Kidney epithelial cell (primary cell): ENCODE measurements around the gene TRIM2. TPM values are rescaled to one million over a fixed set of nuclear protein-coding genes. Genes with fewer than 3 reads are reported as not detected.

Source experiments
- DNase-seq: peaks from one replicate; pipeline ENCODE4 v3.0.0-alpha.2; 2010; ENCODE audit warnings: low read depth
- H3K27me3 ChIP-seq: 2 replicates; pipeline ENCODE4 v1.6.0; 2011; ENCODE audit warnings: low read length; ENCODE audit not compliant: control insufficient read depth, insufficient read depth
- H3K36me3 ChIP-seq: 2 replicates; pipeline ENCODE4 v1.5.1; 2011; ENCODE audit warnings: low read length; ENCODE audit not compliant: control insufficient read depth, insufficient read depth
- H3K4me3 ChIP-seq: 2 replicates; pipeline ENCODE4 v1.5.1; 2011; ENCODE audit warnings: low read depth, mild to moderate bottlenecking, control low read depth, low read length
- total RNA-seq: library from RNA; depleted of rRNA; stranded (reverse); fragments of >200 nt; gene quantifications from 2 replicates; pipeline ENCODE4 v1.2.3, GENCODE V29; 2015
- TF ChIP-seq, protein P1 (sequence below): IDR thresholded peaks from 2 replicates; pipeline ENCODE4 v1.5.1; 2011; ENCODE audit warnings: mild to moderate bottlenecking, moderate library complexity, low read length, control low read depth, inconsistent platforms; ENCODE audit not compliant: insufficient read depth, poor library complexity, severe bottlenecking

Gene TRIM2
- total RNA-seq, 1 donor from 2014 or later = 83.2 TPM

DNA sequence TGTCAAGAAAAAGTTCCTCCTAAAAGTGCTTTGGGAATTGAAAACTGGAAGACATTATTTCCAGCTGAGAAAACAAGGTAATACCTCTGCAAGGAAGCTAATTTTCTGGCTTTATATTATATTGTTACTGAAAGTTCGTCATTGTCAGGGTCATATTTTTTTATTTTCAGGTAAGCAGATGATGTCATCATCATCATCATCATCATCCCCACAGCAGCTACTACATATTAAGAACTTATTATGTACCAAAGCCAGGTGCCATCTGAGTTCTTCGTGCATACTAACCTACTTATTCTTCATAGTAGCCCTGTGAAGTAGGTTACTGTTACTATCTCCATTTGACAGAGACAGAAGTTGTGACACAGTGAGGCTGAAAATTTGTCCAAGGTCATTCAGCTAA, 87.3 kb downstream of the TRIM2 start:
- TF ChIP-seq, protein P1, sequence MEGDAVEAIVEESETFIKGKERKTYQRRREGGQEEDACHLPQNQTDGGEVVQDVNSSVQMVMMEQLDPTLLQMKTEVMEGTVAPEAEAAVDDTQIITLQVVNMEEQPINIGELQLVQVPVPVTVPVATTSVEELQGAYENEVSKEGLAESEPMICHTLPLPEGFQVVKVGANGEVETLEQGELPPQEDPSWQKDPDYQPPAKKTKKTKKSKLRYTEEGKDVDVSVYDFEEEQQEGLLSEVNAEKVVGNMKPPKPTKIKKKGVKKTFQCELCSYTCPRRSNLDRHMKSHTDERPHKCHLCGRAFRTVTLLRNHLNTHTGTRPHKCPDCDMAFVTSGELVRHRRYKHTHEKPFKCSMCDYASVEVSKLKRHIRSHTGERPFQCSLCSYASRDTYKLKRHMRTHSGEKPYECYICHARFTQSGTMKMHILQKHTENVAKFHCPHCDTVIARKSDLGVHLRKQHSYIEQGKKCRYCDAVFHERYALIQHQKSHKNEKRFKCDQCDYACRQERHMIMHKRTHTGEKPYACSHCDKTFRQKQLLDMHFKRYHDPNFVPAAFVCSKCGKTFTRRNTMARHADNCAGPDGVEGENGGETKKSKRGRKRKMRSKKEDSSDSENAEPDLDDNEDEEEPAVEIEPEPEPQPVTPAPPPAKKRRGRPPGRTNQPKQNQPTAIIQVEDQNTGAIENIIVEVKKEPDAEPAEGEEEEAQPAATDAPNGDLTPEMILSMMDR = no peak
- Histone ChIP-seq H3K36me3 (peaks cover 5% of the 10 kb centered on the region), H3K27me3 (no peaks in the 10 kb centered on the region), H3K4me3 (no peak overlapping the region)
- DNase-seq = no peak

DNA sequence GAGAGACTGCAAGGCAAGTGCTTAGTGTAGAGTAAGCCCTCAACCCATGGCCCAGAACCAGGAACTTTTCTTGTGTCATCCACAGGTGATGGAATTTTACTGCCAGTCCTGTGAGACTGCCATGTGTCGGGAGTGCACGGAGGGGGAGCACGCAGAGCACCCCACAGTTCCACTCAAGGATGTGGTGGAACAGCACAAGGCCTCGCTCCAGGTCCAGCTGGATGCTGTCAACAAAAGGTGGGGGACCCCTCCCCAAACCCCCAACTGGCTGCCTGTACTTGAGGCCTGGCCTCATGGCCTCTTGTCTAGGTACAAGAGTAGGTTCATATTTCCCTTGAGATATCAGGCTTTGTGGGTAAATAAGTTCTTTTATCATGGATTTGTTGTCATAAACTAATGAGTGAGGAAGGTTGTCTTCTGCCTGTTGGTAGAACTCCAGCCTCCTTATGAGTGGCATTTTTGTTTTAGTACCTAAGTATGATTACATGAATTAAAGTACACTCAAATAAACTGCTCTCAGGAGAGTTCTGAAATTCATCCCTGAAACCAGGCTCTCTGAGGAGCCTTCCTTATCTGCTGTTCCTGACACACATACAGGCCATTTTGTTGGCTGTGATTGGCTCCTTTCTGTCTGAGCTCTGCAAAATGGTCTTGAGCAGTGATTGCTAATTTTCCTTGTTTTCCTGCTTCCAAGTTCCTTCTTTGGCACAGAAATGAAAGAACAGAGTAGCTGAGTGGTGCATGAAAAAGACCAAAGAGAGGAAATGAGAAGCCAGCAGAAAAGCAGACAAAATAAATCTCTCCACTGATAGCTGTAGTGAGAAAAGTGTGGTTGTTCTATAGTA, 88.9 kb downstream of the TRIM2 start:
- TF ChIP-seq, protein P1 = no peak

DNA sequence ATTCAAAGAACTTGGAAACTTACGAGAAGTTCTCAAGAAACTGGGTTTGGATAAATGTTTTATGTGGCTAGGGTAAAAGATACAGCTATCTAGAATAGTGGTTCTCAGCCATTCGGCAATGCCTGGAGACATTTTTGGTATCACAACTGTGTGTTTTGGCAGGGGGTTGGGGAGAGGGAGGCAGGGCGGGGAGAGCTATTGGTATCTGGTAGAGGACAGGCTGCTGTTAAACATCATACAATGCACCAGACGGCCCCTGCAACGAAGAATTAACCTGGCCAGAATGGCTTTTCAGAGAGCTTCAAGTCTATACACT, 89.5 kb downstream of the TRIM2 start:
- TF ChIP-seq, protein P1 = no peak
- Histone ChIP-seq H3K36me3 (peaks cover 5% of the 10 kb centered on the region), H3K27me3 (no peaks in the 10 kb centered on the region), H3K4me3 (no peak overlapping the region)
- no peak for DNase-seq

More for the DNA sequence above, 88.9 kb downstream of the TRIM2 start:
- no peak for DNase-seq
- H3K4me3 ChIP-seq = no peak overlapping the region
- no peaks in the 10 kb centered on the region for H3K27me3 ChIP-seq
- peaks cover 5% of the 10 kb centered on the region for H3K36me3 ChIP-seq

DNA sequence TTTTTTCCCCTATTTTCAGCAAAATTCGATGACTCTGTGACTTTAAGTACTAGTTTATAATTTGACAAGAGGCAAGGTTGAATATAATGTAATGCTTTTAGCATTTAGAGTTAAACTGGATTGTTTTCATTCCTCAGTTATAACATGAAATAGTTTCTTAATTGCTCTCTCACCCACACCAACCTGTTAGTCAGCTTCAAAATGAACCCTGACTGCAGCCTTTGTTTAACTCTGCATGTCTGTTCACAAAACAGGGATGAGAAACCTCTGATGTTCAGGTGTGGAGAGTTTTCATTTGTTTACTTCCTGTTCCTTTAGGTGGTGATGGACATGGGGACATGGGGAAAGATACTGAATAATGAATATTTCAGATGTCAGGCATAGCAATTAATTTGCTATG, 90.4 kb downstream of the TRIM2 start:
- Histone ChIP-seq H3K4me3 (no peak overlapping the region), H3K27me3 (no peaks in the 10 kb centered on the region), H3K36me3 (peaks cover 5% of the 10 kb centered on the region)
- no peak for DNase-seq
- TF ChIP-seq, protein P1 = no peak

DNA sequence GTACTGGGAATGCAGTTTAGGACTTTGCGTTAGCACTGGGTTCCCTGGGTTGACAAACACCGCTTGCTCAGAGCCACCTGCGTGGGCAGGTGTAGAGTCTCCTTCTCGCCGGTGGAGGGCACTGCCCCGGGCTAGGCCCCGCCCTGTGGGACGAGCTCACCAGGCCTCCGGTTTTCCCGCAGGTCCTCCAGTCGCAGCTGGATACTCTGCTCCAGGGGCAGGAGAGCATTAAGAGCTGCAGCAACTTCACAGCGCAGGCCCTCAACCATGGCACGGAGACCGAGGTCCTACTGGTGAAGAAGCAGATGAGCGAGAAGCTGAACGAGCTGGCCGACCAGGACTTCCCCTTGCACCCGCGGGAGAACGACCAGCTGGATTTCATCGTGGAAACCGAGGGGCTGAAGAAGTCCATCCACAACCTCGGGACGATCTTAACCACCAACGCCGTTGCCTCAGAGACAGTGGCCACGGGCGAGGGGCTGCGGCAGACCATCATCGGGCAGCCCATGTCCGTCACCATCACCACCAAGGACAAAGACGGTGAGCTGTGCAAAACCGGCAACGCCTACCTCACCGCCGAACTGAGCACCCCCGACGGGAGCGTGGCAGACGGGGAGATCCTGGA, 91.0 kb downstream of the TRIM2 start:
- TF ChIP-seq, protein P1 = no peak
- no peaks in the 10 kb centered on the region for H3K27me3 ChIP-seq
- DNase-seq = no peak
- peaks cover 6% of the 10 kb centered on the region for H3K36me3 ChIP-seq
- H3K4me3 ChIP-seq = no peak overlapping the region
